PFSK-1 (cell line): ENCODE measurements around the gene RANBP10.

ENCODE experiments used
- FOXP2 ChIP-seq: optimal IDR thresholded peaks from 2 replicates; pipeline ENCODE3; 2011; ENCODE audit warnings: borderline replicate concordance, control low read depth, inconsistent platforms; ENCODE audit not compliant: insufficient read depth; ENCODE audit errors: extremely low read length, extremely low read depth
- POLR2AphosphoS5 ChIP-seq: IDR thresholded peaks from 2 replicates; pipeline ENCODE4 v1.6.1; 2012; ENCODE audit warnings: low read depth, mild to moderate bottlenecking, control low read depth, low read length, moderate library complexity
- SIN3A ChIP-seq: IDR thresholded peaks from 2 replicates; pipeline ENCODE4 v1.6.1; 2012; ENCODE audit warnings: mild to moderate bottlenecking, low read length, moderate library complexity, borderline replicate concordance; ENCODE audit not compliant: insufficient read depth
- TAF1 ChIP-seq: IDR thresholded peaks from 2 replicates; pipeline ENCODE4 v1.6.1; 2012; ENCODE audit warnings: low read length, control low read depth, borderline replicate concordance; ENCODE audit not compliant: insufficient read depth
- TF ChIP-seq, protein P1 (sequence below), 2 experiments: IDR thresholded peaks; 2 replicates each; pipeline versions ENCODE4 v1.6.1 to v1.8.0; 2011 to 2012; ENCODE audit warnings: low read depth in 2 of 2, low read length in 2 of 2, control low read depth in 1 of 2, inconsistent platforms in 1 of 2, mild to moderate bottlenecking in 1 of 2, moderate library complexity in 1 of 2; ENCODE audit not compliant: insufficient read depth in 1 of 2

Gene RANBP10

DNA sequence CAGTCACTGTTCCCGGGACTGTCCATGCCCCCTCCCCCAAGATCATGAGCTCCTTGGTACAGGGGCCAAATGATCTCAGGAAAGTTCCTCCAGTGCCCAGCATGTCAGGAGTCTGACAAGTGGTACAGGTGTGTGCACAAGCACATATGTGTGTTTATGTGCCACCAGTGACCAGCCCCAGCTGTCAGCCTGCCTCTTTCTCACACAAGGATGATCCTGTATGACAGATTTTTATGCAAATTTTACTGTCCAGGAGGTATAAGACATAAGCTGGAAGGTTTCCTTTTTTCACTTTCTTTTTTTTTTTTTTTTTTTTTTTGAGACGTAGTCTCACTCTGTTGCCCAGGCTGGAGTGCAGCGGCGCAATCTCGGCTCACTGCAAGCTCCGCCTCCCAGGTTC lies 55.9 kb downstream of the RANBP10 start:
- TF ChIP-seq, protein P1, sequence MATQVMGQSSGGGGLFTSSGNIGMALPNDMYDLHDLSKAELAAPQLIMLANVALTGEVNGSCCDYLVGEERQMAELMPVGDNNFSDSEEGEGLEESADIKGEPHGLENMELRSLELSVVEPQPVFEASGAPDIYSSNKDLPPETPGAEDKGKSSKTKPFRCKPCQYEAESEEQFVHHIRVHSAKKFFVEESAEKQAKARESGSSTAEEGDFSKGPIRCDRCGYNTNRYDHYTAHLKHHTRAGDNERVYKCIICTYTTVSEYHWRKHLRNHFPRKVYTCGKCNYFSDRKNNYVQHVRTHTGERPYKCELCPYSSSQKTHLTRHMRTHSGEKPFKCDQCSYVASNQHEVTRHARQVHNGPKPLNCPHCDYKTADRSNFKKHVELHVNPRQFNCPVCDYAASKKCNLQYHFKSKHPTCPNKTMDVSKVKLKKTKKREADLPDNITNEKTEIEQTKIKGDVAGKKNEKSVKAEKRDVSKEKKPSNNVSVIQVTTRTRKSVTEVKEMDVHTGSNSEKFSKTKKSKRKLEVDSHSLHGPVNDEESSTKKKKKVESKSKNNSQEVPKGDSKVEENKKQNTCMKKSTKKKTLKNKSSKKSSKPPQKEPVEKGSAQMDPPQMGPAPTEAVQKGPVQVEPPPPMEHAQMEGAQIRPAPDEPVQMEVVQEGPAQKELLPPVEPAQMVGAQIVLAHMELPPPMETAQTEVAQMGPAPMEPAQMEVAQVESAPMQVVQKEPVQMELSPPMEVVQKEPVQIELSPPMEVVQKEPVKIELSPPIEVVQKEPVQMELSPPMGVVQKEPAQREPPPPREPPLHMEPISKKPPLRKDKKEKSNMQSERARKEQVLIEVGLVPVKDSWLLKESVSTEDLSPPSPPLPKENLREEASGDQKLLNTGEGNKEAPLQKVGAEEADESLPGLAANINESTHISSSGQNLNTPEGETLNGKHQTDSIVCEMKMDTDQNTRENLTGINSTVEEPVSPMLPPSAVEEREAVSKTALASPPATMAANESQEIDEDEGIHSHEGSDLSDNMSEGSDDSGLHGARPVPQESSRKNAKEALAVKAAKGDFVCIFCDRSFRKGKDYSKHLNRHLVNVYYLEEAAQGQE (IDR thresholded peaks at IDR 0.05; ENCODE audit: insufficient read depth in 1 of 2, low read depth in 2 of 2, low read length in 2 of 2): no peak
- no peak for TF ChIP-seq TAF1
- TF ChIP-seq FOXP2: no peak
- no peak for TF ChIP-seq POLR2AphosphoS5

DNA sequence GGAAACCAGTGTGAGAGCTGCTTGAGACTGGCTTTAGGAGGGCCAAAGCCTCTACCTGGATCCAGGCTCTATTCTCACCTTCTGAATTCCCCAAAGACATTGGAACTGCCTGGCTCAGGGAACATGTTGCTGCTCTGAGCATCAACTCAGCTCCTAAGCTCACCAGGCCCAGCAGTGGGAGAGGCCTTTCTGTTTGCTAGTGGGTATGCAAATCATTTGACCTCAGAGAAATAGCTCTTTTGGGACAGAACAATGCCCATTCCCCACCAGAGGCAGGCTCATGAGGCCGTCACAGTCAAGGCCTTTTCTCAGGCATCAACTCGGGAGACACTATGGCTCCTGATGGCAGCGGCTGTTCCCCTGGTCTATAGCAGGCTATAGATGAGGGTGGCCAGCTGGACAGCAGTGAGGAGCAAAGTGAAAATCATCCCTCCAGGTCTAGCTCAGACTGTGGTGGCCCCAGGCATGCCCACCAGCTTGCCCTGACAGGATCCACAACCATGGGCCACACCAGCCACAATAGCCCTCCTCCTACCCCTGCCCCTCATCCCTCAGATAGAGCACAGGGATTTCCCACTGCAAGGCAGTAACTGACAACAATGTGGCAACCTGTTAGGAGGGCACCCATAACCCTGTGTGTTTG lies 56.8 kb downstream of the RANBP10 start:
- TF ChIP-seq TAF1 (no peak), FOXP2 (no peak), SIN3A (no peak), POLR2AphosphoS5 (no peak)

DNA sequence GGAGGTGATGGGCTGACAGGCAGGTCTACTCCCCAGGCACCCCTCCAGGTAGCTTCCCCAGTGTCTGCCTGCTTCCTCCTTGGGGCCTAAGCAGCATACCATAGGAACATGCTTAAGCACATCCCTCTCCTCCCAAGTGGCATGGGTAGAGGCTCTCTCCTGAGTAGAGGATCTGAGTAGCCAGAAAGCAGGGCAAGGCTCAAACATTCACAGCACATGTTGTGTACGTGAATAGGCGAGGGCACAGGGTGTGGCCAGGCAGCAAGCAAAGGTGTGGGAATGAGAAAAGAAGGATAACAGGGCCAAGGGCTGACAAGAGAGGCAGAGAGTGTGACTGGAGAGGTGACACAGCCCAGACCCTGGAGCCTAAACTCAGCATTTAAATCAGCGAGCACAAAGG lies 57.5 kb downstream of the RANBP10 start:
- TF ChIP-seq SIN3A (no peak), TAF1 (no peak), FOXP2 (no peak)
- TF ChIP-seq, protein P1 (IDR thresholded peaks at IDR 0.05; ENCODE audit: insufficient read depth in 1 of 2, low read depth in 2 of 2, low read length in 2 of 2): no peak

DNA sequence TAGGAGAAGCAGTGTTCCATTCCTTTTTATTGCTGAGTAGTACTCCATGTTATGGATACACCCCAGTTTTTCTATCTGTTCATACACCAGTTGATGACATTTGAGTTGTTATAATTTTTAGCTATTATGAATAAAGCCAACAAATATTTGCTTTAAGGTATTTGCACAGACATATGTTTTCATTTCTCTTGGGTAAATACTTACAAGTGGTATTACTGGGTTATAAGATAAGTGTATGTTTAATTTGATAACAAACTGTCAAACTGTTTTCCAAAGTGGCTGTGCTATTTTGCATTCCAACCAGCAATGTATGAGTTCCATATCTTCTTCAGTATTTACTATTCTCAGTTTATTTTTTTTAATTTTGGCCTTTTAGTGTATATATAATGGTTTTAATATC lies 59.5 kb downstream of the RANBP10 start:
- no peak for TF ChIP-seq SIN3A

DNA sequence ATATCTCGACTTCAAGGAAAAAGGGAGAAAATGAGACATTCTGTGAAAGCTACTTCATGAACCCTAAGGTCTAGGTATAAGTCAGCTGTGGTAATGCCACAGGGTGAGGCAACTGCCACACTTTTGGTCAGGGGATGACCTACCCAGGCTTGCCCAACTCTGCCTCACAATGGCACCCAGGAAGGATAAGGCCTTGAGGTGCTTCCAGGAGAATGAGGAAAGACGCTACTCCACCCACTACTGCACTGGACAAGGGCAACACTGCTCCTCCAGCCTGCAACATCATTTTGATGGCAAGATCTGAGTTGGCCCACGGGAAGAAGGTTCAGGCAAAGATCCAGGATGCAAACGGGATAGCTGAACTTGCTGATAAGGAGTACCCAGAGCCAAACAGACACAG lies 65.2 kb downstream of the RANBP10 start:
- TF ChIP-seq SIN3A: no peak
- TF ChIP-seq FOXP2: no peak

DNA sequence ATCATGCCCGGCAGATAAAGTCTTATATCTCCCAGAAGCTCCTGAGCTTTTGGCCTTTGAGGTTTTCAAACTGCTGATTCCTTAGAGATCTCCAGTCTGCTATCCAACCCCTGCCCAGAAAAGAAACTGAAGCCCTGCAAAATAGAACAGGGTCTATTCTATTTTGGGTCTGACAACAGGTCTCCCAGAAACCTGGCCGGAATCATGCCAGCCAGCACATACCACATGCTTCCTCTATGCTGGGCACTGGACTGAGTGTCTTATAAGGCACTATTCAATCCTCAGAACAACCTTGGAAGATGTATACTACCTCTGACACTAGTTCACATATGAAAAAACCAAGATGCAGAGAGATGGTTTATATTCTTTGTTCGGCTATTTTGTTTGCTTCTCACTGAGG lies 66.0 kb downstream of the RANBP10 start:
- TF ChIP-seq TAF1 (no peak), POLR2AphosphoS5 (no peak), FOXP2 (no peak), SIN3A (no peak)
- TF ChIP-seq, protein P1 (IDR thresholded peaks at IDR 0.05; ENCODE audit: insufficient read depth in 1 of 2, low read depth in 2 of 2, low read length in 2 of 2): no peak

DNA sequence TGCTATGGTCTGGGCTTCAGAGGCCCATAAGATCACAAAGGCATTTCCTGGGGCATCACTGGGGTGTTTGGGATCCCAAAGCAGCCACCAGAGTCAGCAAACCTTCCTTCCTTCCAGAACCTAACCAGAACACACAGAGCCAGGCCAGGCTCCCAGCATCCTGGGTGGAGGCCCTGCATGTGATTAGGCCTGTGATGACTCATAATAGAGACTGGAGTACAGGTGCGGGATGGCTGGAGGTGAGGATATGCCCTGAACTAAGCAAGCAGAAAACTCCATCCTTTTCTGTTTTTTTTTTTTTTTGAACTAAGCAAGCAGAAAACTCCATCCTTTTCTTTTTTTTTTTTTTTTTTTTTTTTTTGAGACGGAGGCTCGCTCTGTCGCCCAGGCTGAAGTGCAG lies 69.5 kb downstream of the RANBP10 start:
- TF ChIP-seq FOXP2 (no peak), SIN3A (no peak), POLR2AphosphoS5 (no peak), TAF1 (no peak)
- TF ChIP-seq, protein P1 (IDR thresholded peaks at IDR 0.05; ENCODE audit: insufficient read depth in 1 of 2, low read depth in 2 of 2, low read length in 2 of 2): no peak
